Mammary epithelial cell (primary cell): ENCODE data around the gene IFNAR2.

Source experiments
- CTCF ChIP-seq, 2 donors: IDR thresholded peaks in 1 of 2; conservative IDR thresholded peaks in 1 of 2; 2 replicates each; pipeline ENCODE4 v1.5.1; 2011 to 2012; ENCODE audit warnings: inconsistent platforms in 2 of 2, low read length in 2 of 2, mild to moderate bottlenecking in 2 of 2, control low read depth in 1 of 2, low read depth in 1 of 2; ENCODE audit not compliant: insufficient read depth in 1 of 2; ENCODE audit errors: extremely low read depth in 1 of 2
- EZH2 ChIP-seq: IDR thresholded peaks from 2 replicates; pipeline ENCODE4 v1.6.1; 2012; ENCODE audit warnings: low read length, inconsistent platforms, borderline replicate concordance

- no peak for TF ChIP-seq EZH2
- TF ChIP-seq CTCF (conservative IDR thresholded peaks at IDR 0.05 in 1 of 2, IDR thresholded peaks at IDR 0.05 in 1 of 2; ENCODE audit: extremely low read depth in 1 of 2, insufficient read depth in 1 of 2, low read depth in 1 of 2, low read length in 2 of 2) = no peak
Observed at GRCh38 chr21:33240404-33240803, 10.7 kb downstream of the IFNAR2 start.
